ENCODE data around the gene GPX4. TPM values are rescaled to one million over a fixed set of nuclear protein-coding genes. Genes with fewer than 3 reads are reported as not detected.

Gene GPX4
- total and polyA plus RNA-seq, 2 donors (not counting 1 experiment from before 2014, with no cell fraction given): 213 to 317 TPM

GRCh38 chr19:1085053-1085658, 18.6 kb upstream of the GPX4 start:
- H3K79me2 ChIP-seq (ENCODE audit: control insufficient read depth, insufficient read depth, low read length): peaks cover 18% of the 10 kb centered on the region
- ChIA-PET POLR2A (interaction anchor here (0.6 to 8.4 kb wide), 9 partner anchors 8 to 101 kb away, joined by 3 to 97 read pairs (median 5); partner anchors contain the start of genes ARHGAP45, POLR2E and WDR18), CTCF (interaction anchor here (0.8 to 5.6 kb wide), 7 partner anchors 9 to 61 kb away, joined by 3 to 49 read pairs (median 9); partner anchors contain the start of gene ARHGAP45)
- no peak for TF ChIP-seq EZH2 (IDR thresholded peaks at IDR 0.05; ENCODE audit: borderline replicate concordance, insufficient read depth, low read depth, low read length, poor library complexity, severe bottlenecking)
- TF ChIP-seq CTCF (IDR thresholded peaks at IDR 0.05): no peak
- Mint-ChIP-seq H3K4me3 (no peak overlapping the region), H3K4me1 (peaks cover 48% of the 10 kb centered on the region), H3K27ac (peak overlapping the region; percentile 67), H3K27me3 (no peaks in the 10 kb centered on the region), H3K9me3 (ENCODE audit: insufficient read depth) (no peaks in the 10 kb centered on the region)
- no peak overlapping the region for H3K9ac ChIP-seq (ENCODE audit: low read length)
- H3K27ac ChIP-seq (ENCODE audit: low read length in 2 of 2): no peak overlapping the region
- H3K4me3 ChIP-seq (ENCODE audit: control extremely low read depth in 1 of 5, extremely low read depth in 1 of 5, insufficient read depth in 1 of 5, low read depth in 2 of 5, low read length in 4 of 5): no peak overlapping the region
- H3K36me3 ChIP-seq (replicated peaks in 1 of 2; ENCODE audit: control extremely low read depth in 1 of 2, control insufficient read depth in 1 of 2, extremely low read depth in 1 of 2, insufficient read depth in 2 of 2, low read length in 1 of 2): peaks cover 0 to 84% of the 10 kb centered on the region in 2 experiments
- no peak overlapping the region for H3K4me2 ChIP-seq (replicated peaks; ENCODE audit: low read depth, low read length, poor library complexity, severe bottlenecking)
- no peaks in the 10 kb centered on the region for H3K9me3 ChIP-seq (ENCODE audit: control extremely low read depth in 1 of 3, control insufficient read depth in 2 of 3, insufficient read depth in 1 of 3, low read length in 2 of 3)
- H2AFZ ChIP-seq (ENCODE audit: insufficient read depth, low read depth, low read length, poor library complexity, severe bottlenecking): no peak overlapping the region
- H3K27me3 ChIP-seq (replicated peaks in 1 of 4; ENCODE audit: control extremely low read depth in 1 of 4, control insufficient read depth in 3 of 4, insufficient read depth in 4 of 4, low read length in 3 of 4): no peaks in the 10 kb centered on the region
- peaks cover 96% of the 10 kb centered on the region for H4K20me1 ChIP-seq (ENCODE audit: control insufficient read depth, insufficient read depth, low read length, poor library complexity, severe bottlenecking)
- intact Hi-C loops (cut with micrococcal nuclease): no loop called here
- peaks cover 46 to 68% of the 10 kb centered on the region in 2 donors for H3K4me1 ChIP-seq (ENCODE audit: control insufficient read depth in 2 of 2, insufficient read depth in 2 of 2, low read length in 2 of 2)
- WGBS (ENCODE audit: insufficient coverage): 83% methylated on average over 5 of the region's 8 CpGs
- ATAC-seq (ENCODE audit: low read depth) (no peak), DNase-seq (no peak)
